GM12878 (cell line): ENCODE results near the gene TBC1D1. TPM values are rescaled to one million over a fixed set of nuclear protein-coding genes. Genes with fewer than 3 reads are reported as not detected.

Experiments used
- ATAC-seq: fragments of 200-7000 bp; cut with Tn5 transposase; 3 replicates; pipeline ENCODE4 v1.9.1; 2020; ENCODE audit warnings: mild to moderate bottlenecking, moderate library complexity
- BruUV-seq: library from RNA; stranded (reverse); fragments of 400-500 nt; replicated peaks from 2 replicates; lab custom pipeline; 2021; lab: Mats Ljungman, UMichigan
- CTCF ChIA-PET: fragments of 300-600 bp; sonication (Branson Sonifier 250); formaldehyde crosslinking; extraction: SDS; loops from one replicate; lab custom pipeline; 2021; ENCODE audit warnings: inconsistent platforms; lab: Yijun Ruan, JAX
- POLR2A ChIA-PET: fragments of 350-600 bp; formaldehyde crosslinking; extraction: SDS; loops from one replicate; lab custom pipeline; 2021; ENCODE audit warnings: inconsistent platforms; lab: Charles Lee
- RAD21 ChIA-PET: fragments of 300-600 bp; sonication (Branson Sonifier 250); formaldehyde crosslinking; loops from one replicate; lab custom pipeline; 2023; ENCODE audit warnings: antibody characterized with exemption; ENCODE audit not compliant: unreplicated experiment; lab: Charles Lee
- SMC1A ChIA-PET: fragments of 300-600 bp; sonication (Branson Sonifier 250); formaldehyde crosslinking; loops from one replicate; lab custom pipeline; 2023; ENCODE audit not compliant: unreplicated experiment, uncharacterized antibody; lab: Charles Lee
- DNase-seq: peaks from one replicate; pipeline ENCODE4 v3.0.0-alpha.2; 2011; ENCODE audit warnings: low read depth, low spot score
- FAIRE-seq: peaks from 3 replicates; lab custom pipeline; 2011; peaks lifted over from hg19 to GRCh38; lab: Jason Lieb, UNC
- H2AFZ ChIP-seq: 2 replicates; pipeline ENCODE4 v1.6.0; 2011; ENCODE audit warnings: low read depth, low read length, control low read depth; ENCODE audit not compliant: control insufficient read depth
- H3K27ac ChIP-seq: 2 replicates; pipeline ENCODE4 v1.5.1; 2011; ENCODE audit warnings: control low read depth; ENCODE audit not compliant: control insufficient read depth, insufficient read depth
- H3K27me3 ChIP-seq, 2 experiments: replicated peaks in 1 of 2; 2 replicates each; pipeline versions ENCODE4 v1.6.0 to v1.6.1; 2011; ENCODE audit warnings: low read length in 1 of 2; ENCODE audit not compliant: control insufficient read depth in 2 of 2, insufficient read depth in 2 of 2
- H3K36me3 ChIP-seq, 2 experiments: 2 replicates each; pipeline ENCODE4 v1.5.1; 2011; ENCODE audit warnings: low read length in 1 of 2; ENCODE audit not compliant: control insufficient read depth in 2 of 2, insufficient read depth in 2 of 2
- H3K4me1 ChIP-seq: 2 replicates; pipeline ENCODE4 v1.6.1; 2011; ENCODE audit warnings: mild to moderate bottlenecking, low read length, moderate library complexity, mixed read lengths; ENCODE audit not compliant: control insufficient read depth, insufficient read depth
- H3K4me2 ChIP-seq: 2 replicates; pipeline ENCODE4 v1.6.0; 2011; ENCODE audit warnings: control low read depth; ENCODE audit not compliant: control insufficient read depth, insufficient read depth
- H3K4me3 ChIP-seq: fragments of 200-600 bp; sonication (generic); 2 replicates; pipeline ENCODE4 v1.5.1; 2016
- H3K79me2 ChIP-seq: 2 replicates; pipeline ENCODE4 v1.6.0; 2011; ENCODE audit warnings: low read length; ENCODE audit not compliant: control insufficient read depth, insufficient read depth
- H3K9ac ChIP-seq: 2 replicates; pipeline ENCODE4 v1.8.0; 2011; ENCODE audit warnings: low read length, control low read depth, mixed read lengths; ENCODE audit not compliant: control insufficient read depth, insufficient read depth
- H3K9me3 ChIP-seq: replicated peaks from 3 replicates; pipeline ENCODE4 v1.5.1; 2011; ENCODE audit warnings: mild to moderate bottlenecking, low read length; ENCODE audit not compliant: control insufficient read depth, insufficient read depth
- H4K20me1 ChIP-seq: 2 replicates; pipeline ENCODE4 v1.6.0; 2011; ENCODE audit not compliant: control insufficient read depth, insufficient read depth
- DPF2 ChIP-seq: fragments of 450-650 bp; IDR thresholded peaks from 2 replicates; pipeline ENCODE4 v1.6.1; 2017; ENCODE audit warnings: mild to moderate bottlenecking
- MEF2A ChIP-seq: IDR thresholded peaks from 2 replicates; pipeline ENCODE4 v1.6.1; 2011; ENCODE audit warnings: low read depth, mild to moderate bottlenecking, low read length, moderate library complexity; ENCODE audit not compliant: insufficient read depth
- WGBS: methylation state at CpG from one replicate; pipeline ENCODE4 v1.1.6; 2016; ENCODE audit warnings: low lambda C conversion rate; ENCODE audit not compliant: insufficient replicate concordance, insufficient coverage; ENCODE audit errors: missing lambda C conversion rate; 5-methylcytosine and 5-hydroxymethylcytosine counted together
- in situ Hi-C: fragments of 300-500 bp; cut with MboI; formaldehyde crosslinking; loops from 9 replicates; pipeline ENCODE4 v1.14.3; 2018; ENCODE audit warnings: mixed read lengths
- intact Hi-C: fragments of 100-400 bp; cut with micrococcal nuclease; formaldehyde crosslinking; loops from one replicate; pipeline ENCODE4 v1.14.2; 2022; ENCODE audit not compliant: unreplicated experiment
- polyA plus RNA-seq, 11 experiments: library from polyadenylated mRNA; depleted of rRNA in 4 of 11; unstranded in 6 of 11; stranded (reverse) in 5 of 11; fragments of >200 nt; fragmentation: Nextera tagmentation in 4 of 11; fragmentation: Illumina TruSeq in 1 of 11; extraction: Ambion mirVana in 4 of 11; extraction: Trizol in 1 of 11; gene quantifications; 1 replicate in 1 of 11; 2 replicates in 10 of 11; pipeline versions ENCODE4 v1.2.1 to v1.2.3, GENCODE V29; 2011 to 2016; ENCODE audit warnings: inconsistent platforms in 2 of 11, missing spikeins in 2 of 11, low read depth in 1 of 11
- total RNA-seq, 4 experiments: library from RNA; depleted of rRNA in 3 of 4; stranded (reverse); fragments of >200 nt in 3 of 4; fragmentation: Illumina TruSeq in 1 of 4; extraction: Trizol in 1 of 4; gene quantifications; 2 replicates each; pipeline versions ENCODE4 v1.2.1 to v1.2.3, GENCODE V29; 2013 to 2021
- TF ChIP-seq, protein P1 (sequence below): fragments of 450-650 bp; IDR thresholded peaks from 2 replicates; pipeline ENCODE4 v1.6.1; 2016; ENCODE audit warnings: mild to moderate bottlenecking

TBC1D1 gene
- total and polyA plus RNA-seq, 10 of the 15 experiments (the other 5 are each of a cell fraction or from before 2014, with no cell fraction given): 5.3 to 102 (median 57.8) TPM

DNA sequence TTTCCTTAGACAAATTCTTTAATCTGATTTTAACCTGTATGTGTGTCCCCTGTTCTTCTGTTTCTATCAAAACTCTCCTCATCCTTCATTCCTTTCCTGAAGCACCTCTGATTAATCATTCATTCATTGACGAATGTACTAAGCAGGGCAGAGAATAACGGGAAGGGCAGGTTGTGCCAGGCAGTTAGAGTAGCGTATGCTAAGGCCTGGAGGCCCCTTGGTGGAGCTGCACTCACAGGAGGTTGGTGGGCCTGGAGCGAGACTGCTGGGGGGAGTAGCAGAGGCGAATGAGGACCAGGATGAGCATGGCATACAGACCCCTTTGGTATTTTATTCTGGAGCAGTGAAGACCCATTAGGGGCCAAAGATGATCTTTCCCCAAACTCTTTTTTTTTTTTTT, 91.9 kb downstream of the TBC1D1 start:
- no peak for FAIRE-seq
- H2AFZ ChIP-seq: no peak overlapping the region
- no TSS peak for BruUV-seq
- no peak overlapping the region for H3K4me2 ChIP-seq
- H3K36me3 ChIP-seq: no peaks in the 10 kb centered on the region
- no peak for DNase-seq
- WGBS: 86% methylated on average over 5 of the region's 5 CpGs
- H3K4me3 ChIP-seq: no peak overlapping the region
- H3K4me1 ChIP-seq: peaks cover 21% of the 10 kb centered on the region
- no peak for ATAC-seq
- H4K20me1 ChIP-seq: peaks cover 4% of the 10 kb centered on the region; the same call in 1 of the 2 replicates
- TF ChIP-seq, protein P1, sequence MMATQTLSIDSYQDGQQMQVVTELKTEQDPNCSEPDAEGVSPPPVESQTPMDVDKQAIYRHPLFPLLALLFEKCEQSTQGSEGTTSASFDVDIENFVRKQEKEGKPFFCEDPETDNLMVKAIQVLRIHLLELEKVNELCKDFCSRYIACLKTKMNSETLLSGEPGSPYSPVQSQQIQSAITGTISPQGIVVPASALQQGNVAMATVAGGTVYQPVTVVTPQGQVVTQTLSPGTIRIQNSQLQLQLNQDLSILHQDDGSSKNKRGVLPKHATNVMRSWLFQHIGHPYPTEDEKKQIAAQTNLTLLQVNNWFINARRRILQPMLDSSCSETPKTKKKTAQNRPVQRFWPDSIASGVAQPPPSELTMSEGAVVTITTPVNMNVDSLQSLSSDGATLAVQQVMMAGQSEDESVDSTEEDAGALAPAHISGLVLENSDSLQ: no peak
- intact Hi-C loops: no loop called here
- H3K9ac ChIP-seq: no peak overlapping the region
- SMC1A ChIA-PET: interaction anchor here (1.8 kb wide), 1 partner anchor 11 kb away, joined by 4 read pairs; no protein-coding TSS in a partner anchor
- CTCF ChIA-PET: interaction anchor here (1.3 to 2.1 kb wide), 2 partner anchors 85 to 181 kb away, joined by 3 to 4 read pairs; no protein-coding TSS in a partner anchor
- H3K79me2 ChIP-seq: peaks cover 21% of the 10 kb centered on the region
- no peaks in the 10 kb centered on the region for H3K27me3 ChIP-seq
- no peaks in the 10 kb centered on the region for H3K9me3 ChIP-seq
- RAD21 ChIA-PET: no interaction called here
- in situ Hi-C loops: no loop called here
- POLR2A ChIA-PET: interaction anchor here (0.7 kb wide), 1 partner anchor 761 kb away, joined by 6 read pairs; no protein-coding TSS in a partner anchor
- H3K27ac ChIP-seq: no peak overlapping the region

DNA sequence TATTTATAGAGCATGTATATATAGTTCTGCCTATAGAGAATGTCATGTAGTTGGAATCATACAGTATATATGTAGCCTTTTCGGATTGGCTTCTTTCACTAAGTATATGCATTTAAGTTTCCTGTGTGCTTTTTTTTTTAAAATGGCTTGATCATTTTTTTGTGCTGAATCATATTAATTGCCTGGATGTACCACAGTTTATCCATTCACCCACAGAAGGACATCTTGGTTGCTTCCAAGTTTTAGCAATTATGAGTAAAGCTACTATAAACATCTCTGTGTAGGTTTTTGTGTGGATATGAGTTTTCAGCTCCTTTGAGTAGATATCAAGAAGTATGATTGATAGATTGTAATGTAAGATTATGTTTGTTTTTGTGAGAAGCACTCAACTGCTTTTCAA, 93.1 kb downstream of the TBC1D1 start:
- ChIA-PET RAD21 (interaction anchor here (1.3 kb wide), 1 partner anchor 11 kb away, joined by 3 read pairs; no protein-coding TSS in a partner anchor), POLR2A (interaction anchor here (0.5 kb wide), 1 partner anchor 1247 kb away, joined by 6 read pairs; no protein-coding TSS in a partner anchor), SMC1A (interaction anchor here (1.8 kb wide), 1 partner anchor 10 kb away, joined by 4 read pairs; no protein-coding TSS in a partner anchor), CTCF (no interaction called here)
- Histone ChIP-seq H3K4me1 (peaks cover 16% of the 10 kb centered on the region), H3K27me3 (no peaks in the 10 kb centered on the region), H2AFZ (no peak overlapping the region), H3K4me2 (no peak overlapping the region), H3K36me3 (peaks cover 0 to 2% of the 10 kb centered on the region in 2 experiments; a peak in 2 of 4 replicates), H3K79me2 (peaks cover 13% of the 10 kb centered on the region), H3K9ac (no peak overlapping the region), H3K9me3 (no peaks in the 10 kb centered on the region), H3K4me3 (no peak overlapping the region), H4K20me1 (peaks cover 4% of the 10 kb centered on the region; the same call in 1 of the 2 replicates), H3K27ac (no peak overlapping the region)
- WGBS: 96% methylated on average over 1 of the region's 1 CpG
- ATAC-seq (no peak), DNase-seq (no peak), FAIRE-seq (no peak)
- intact Hi-C loops (no loop called here), in situ Hi-C loops (no loop called here)
- BruUV-seq: no TSS peak
- TF ChIP-seq MEF2A (no peak), DPF2 (no peak)
